Raji (cell line): Measurements from ENCODE around the gene CLPTM1L.

Experiments
- POLR2A ChIP-seq: IDR thresholded peaks from 2 replicates; pipeline ENCODE4 v1.6.1; 2011; ENCODE audit warnings: low read depth, low read length, control low read depth; ENCODE audit not compliant: insufficient read depth

The CLPTM1L gene

GRCh38 chr5:1325870-1326531 is 18.9 kb downstream of the CLPTM1L start:
- no peak for TF ChIP-seq POLR2A

- TF ChIP-seq POLR2A: no peak
Observed at GRCh38 chr5:1325191-1325741, 19.6 kb downstream of the CLPTM1L start.

GRCh38 chr5:1324719-1325190 is 20.1 kb downstream of the CLPTM1L start:
- TF ChIP-seq POLR2A: no peak

DNA sequence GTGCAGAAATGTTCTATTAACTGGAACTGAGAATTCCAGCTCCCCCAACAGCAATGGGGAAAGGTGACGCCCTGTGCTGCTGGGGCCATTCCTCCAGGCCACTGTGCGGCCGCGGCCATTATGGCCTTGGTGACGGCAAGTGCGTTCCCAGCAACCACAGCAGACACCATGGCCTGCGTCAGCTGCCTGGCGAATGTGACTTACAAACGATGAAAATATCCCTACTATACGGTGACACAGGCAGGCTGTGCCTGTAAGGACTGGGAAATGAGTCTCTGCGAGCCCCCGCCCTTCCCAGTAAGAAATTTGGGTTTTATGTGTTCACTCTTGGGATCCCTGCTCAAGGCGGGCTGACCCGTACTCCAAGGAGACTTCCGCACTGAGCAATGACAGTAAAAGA is 20.6 kb downstream of the CLPTM1L start:
- no peak for TF ChIP-seq POLR2A

GRCh38 chr5:1323803-1324173 is 21.1 kb downstream of the CLPTM1L start:
- TF ChIP-seq POLR2A: no peak

DNA sequence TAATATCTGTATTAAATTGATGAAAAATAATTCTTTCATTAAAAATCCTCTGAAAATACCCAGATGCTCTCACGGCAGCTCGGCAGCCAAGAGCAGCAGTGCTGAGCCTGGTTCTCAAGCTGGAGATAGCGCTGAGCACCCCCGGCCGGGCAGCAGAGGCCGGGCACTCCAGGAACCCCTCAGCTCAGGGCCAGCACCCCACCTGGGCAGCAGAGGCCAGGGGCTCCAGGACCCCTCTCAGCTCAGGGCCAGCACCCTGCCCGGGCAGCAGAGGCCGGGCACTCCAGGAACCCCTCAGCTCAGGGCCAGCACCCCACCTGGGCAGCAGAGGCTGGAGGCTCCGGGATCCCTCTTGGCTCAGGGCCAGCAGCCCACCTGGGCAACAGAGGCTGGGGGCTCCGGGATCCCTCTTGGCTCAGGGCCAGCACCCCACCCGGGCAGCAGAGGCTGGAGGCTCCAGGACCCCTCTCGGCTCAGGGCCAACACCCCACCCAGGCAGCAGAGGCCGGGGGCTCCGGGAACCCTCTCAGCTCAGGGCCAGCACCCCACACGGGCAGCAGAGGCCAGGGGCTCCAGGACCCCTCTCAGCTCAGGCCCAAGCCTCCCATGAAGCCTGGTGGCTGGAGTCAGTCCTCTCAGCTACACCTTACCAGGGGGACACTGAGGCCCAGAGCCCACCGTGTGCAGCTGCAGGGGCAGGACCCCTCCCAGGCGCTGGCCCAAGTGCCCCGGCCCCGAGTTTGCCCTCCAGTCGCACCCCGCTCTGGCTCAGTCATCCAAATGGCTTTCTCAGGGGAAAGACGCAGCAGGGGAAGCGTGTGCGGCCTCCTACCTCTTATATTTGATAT is 21.7 kb downstream of the CLPTM1L start:
- no peak for TF ChIP-seq POLR2A

DNA sequence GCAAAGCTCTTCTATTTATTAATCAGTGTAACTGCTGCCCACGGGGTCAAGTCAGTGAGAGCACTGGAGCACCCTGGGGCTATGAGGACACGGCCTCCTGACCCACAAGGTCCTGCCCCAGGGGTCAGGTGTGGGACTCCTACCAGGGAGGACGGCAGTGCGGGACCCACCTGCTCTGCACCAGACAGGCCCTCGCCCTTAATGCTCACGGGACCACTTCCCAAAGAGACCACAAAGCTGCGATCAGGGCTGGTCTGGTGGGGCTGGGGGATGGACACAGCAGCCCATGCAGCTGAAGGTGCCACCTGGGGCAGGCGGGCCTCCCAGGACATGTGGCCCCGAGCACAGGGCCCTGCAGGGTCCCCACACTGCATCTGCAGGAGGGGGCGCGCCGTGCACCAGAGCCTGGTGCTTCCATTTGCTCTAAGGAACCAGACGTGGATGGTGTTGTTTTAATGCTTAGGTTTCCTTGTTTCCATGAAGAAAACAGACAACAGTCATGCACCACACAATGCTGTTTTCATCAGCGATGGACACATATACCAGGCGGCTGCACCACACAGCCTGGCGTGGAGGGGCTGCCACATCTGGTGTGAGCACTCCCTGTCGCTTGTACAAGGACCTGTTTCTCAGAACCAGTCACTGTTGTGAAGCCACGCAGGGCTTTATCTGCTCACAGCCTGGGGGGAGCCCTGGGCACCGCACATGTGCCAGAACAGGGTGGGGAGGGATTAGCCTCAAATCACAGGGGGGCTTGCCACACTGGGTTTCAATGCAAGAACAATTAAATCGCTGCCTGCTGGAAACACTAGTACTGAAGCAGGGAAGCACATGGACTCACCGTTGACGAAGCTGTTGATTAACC is 22.6 kb downstream of the CLPTM1L start:
- no peak for TF ChIP-seq POLR2A

- no peak for TF ChIP-seq POLR2A
Observed at GRCh38 chr5:1321576-1321975, 23.3 kb downstream of the CLPTM1L start.

DNA sequence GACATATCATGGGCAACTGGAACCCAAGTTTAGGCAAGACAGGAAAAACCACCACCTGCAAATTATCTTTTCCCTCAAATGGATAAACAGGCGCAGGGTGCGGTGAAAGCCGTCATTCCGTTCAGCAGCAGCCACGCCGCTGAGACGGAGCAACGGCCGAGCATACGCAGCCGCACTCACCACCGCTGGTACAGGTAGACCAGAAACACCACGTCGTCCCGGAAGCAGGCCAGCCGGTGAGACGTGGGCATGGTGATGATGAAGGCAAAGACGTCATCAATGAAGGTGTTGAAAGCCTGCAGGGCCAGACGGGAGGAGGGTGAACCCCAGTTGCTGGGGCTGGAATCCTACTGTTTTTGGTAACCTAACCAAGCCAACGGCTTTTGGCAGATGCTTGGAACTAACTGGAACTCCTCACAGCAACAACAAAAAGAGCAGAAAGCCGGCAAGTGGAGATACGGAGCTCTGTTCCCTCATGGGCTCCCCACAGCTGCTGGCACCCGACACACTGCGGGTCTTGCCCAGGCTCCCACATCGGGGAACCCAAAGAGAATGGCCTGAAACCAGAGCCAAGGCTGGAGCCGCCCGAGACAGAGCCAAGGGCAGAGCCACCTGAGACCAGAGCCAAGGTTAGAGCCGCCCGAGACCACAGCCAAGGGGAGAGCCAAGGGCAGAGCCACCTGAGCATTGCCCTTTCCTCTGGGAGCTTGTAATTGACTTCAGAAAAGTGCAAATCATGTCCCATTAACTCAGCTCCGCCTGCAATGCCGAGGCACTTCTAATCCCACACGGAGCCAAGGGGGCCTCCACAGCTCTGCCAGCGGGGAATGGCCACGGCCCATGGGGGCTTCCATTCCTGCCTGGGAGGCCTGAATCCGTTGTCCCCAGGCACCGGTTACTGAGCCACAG is 24.2 kb downstream of the CLPTM1L start:
- TF ChIP-seq POLR2A: no peak

- no peak for TF ChIP-seq POLR2A
Observed at GRCh38 chr5:1319436-1320256, 25.3 kb downstream of the CLPTM1L start.

- TF ChIP-seq POLR2A: no peak
Observed at GRCh38 chr5:1318659-1319251, 26.1 kb downstream of the CLPTM1L start.

GRCh38 chr5:1317921-1318565 is 26.9 kb downstream of the CLPTM1L start:
- TF ChIP-seq POLR2A: no peak
